OCI-LY3 (cell line): ENCODE measurements around the gene FN1.

Experiments
- H2AFZ ChIP-seq: fragments of 200-600, 300-600 bp; shearing (Covaris generic); 2 replicates; pipeline ENCODE4 v1.6.0; 2014; ENCODE audit warnings: antibody characterized with exemption, low read depth, low read length
- H3K27ac ChIP-seq: fragments of 200-600, 300-600 bp; sonication (generic); 2 replicates; pipeline ENCODE4 v1.5.1; 2014; ENCODE audit warnings: mild to moderate bottlenecking, low read length, moderate library complexity, mixed read lengths
- H3K27me3 ChIP-seq: fragments of 200-600, 300-600 bp; sonication (generic); 2 replicates; pipeline ENCODE4 v1.6.1; 2014; ENCODE audit warnings: low read depth, low read length, mixed read lengths
- H3K36me3 ChIP-seq: fragments of 200-600, 300-600 bp; sonication (generic); replicated peaks from 2 replicates; pipeline ENCODE3; 2014; ENCODE audit warnings: low read depth, low read length, mixed read lengths
- H3K4me1 ChIP-seq: fragments of 300-600, 200-600 bp; sonication (generic); 2 replicates; pipeline ENCODE4 v1.6.1; 2014; ENCODE audit warnings: low read length, mixed read lengths
- H3K4me2 ChIP-seq: fragments of 200-600, 300-600 bp; sonication (generic); 2 replicates; pipeline ENCODE4 v1.6.1; 2014; ENCODE audit warnings: low read length, mixed read lengths
- H3K4me3 ChIP-seq: fragments of 300-600, 200-600 bp; sonication (generic); 2 replicates; pipeline ENCODE4 v1.5.1; 2014; ENCODE audit warnings: antibody characterized with exemption, mild to moderate bottlenecking, low read length, moderate library complexity
- H3K79me2 ChIP-seq: fragments of 300-600, 200-600 bp; shearing (Covaris generic); 2 replicates; pipeline ENCODE4 v1.6.1; 2014; ENCODE audit warnings: mild to moderate bottlenecking, low read length, mixed read lengths
- H3K9ac ChIP-seq: fragments of 300-600, 200-600 bp; shearing (Covaris generic); 2 replicates; pipeline ENCODE4 v1.6.0; 2014; ENCODE audit warnings: mild to moderate bottlenecking, low read length, moderate library complexity
- H3K9me3 ChIP-seq: fragments of 200-600, 300-600 bp; shearing (Covaris generic); 2 replicates; pipeline ENCODE4 v1.6.1; 2014; ENCODE audit warnings: low read length, mixed read lengths; ENCODE audit not compliant: insufficient read depth
- H4K20me1 ChIP-seq: fragments of 200-600, 300-600 bp; sonication (generic); 2 replicates; pipeline ENCODE4 v1.6.1; 2016; ENCODE audit warnings: low read length, mixed read lengths; ENCODE audit not compliant: insufficient read depth
- EZH2phosphoT487 ChIP-seq: fragments of 200-600 bp; shearing (Covaris generic); IDR thresholded peaks from 2 replicates; pipeline ENCODE4 v1.6.1; 2018; ENCODE audit warnings: antibody characterized with exemption, mixed run types, low read depth
- TF ChIP-seq, protein P1 (sequence below): fragments of 200-600, 300-600 bp; sonication (generic); IDR thresholded peaks from 2 replicates; pipeline ENCODE4 v1.5.1; 2014; ENCODE audit warnings: antibody characterized with exemption, low read length, low read depth

FN1 gene

DNA sequence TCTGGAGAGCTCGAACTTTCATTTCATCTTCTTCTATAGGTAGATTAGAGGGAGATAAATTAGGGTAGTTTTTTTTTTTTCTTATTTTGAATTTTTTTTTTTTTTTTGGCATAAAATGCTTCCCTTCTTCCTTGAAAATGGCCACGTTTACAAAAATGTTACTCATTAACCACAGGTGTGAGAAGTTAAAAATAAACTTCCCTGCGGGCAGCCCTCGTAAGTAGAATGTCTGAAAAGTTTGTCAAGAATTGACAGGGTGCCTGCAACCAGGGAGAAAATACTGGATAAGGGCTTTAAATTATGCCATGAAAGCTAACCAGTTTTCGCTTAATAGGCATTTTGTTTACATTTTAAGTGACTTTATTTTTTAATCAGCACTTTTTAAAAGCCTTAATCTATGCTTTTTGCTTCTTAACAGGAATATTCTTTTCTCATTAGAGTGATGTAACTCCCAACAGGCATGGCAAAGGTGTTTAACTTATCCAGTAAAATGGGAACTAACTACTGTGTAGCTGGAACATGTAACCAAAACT is 4.2 kb upstream of the FN1 start:
- no peaks in the 10 kb centered on the region for H4K20me1 ChIP-seq
- H3K4me1 ChIP-seq: peaks cover 7% of the 10 kb centered on the region
- no peaks in the 10 kb centered on the region for H3K9me3 ChIP-seq
- H3K27me3 ChIP-seq: peaks cover 34% of the 10 kb centered on the region
- peak overlapping the region; percentile 12; the same call in 1 of the 2 replicates for H3K4me2 ChIP-seq
- H3K36me3 ChIP-seq: no peaks in the 10 kb centered on the region
- H2AFZ ChIP-seq: no peak overlapping the region
- H3K27ac ChIP-seq: no peak overlapping the region
- no peak for TF ChIP-seq EZH2phosphoT487
- TF ChIP-seq, protein P1, sequence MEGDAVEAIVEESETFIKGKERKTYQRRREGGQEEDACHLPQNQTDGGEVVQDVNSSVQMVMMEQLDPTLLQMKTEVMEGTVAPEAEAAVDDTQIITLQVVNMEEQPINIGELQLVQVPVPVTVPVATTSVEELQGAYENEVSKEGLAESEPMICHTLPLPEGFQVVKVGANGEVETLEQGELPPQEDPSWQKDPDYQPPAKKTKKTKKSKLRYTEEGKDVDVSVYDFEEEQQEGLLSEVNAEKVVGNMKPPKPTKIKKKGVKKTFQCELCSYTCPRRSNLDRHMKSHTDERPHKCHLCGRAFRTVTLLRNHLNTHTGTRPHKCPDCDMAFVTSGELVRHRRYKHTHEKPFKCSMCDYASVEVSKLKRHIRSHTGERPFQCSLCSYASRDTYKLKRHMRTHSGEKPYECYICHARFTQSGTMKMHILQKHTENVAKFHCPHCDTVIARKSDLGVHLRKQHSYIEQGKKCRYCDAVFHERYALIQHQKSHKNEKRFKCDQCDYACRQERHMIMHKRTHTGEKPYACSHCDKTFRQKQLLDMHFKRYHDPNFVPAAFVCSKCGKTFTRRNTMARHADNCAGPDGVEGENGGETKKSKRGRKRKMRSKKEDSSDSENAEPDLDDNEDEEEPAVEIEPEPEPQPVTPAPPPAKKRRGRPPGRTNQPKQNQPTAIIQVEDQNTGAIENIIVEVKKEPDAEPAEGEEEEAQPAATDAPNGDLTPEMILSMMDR: no peak
- no peak overlapping the region for H3K4me3 ChIP-seq
- no peaks in the 10 kb centered on the region for H3K79me2 ChIP-seq
- no peak overlapping the region for H3K9ac ChIP-seq

DNA sequence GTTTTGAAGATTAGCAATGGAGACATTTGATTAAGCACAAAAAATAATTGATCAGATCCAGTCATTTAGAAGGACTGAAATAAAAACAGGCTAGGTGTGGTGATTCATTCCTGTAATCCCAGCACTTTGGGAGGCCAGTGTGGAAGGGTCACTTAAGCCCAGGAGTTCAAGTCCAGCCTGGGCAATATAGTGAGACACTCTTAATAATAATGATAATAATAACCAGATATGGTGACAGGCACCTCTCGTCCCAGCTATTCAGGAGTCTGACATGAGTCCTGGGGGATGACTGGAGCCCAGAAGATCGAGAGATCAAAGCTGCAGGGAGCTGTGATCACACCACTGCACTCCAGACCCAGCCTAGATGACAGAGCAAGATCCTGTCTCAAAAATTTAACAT is 3.5 kb upstream of the FN1 start:
- Histone ChIP-seq H3K9me3 (no peaks in the 10 kb centered on the region), H3K27me3 (peaks cover 39% of the 10 kb centered on the region), H4K20me1 (no peaks in the 10 kb centered on the region), H3K79me2 (no peaks in the 10 kb centered on the region), H3K4me2 (no peak overlapping the region), H2AFZ (no peak overlapping the region), H3K4me1 (peaks cover 7% of the 10 kb centered on the region), H3K36me3 (no peaks in the 10 kb centered on the region), H3K27ac (no peak overlapping the region), H3K9ac (no peak overlapping the region), H3K4me3 (no peak overlapping the region)
- no peak for TF ChIP-seq EZH2phosphoT487

DNA sequence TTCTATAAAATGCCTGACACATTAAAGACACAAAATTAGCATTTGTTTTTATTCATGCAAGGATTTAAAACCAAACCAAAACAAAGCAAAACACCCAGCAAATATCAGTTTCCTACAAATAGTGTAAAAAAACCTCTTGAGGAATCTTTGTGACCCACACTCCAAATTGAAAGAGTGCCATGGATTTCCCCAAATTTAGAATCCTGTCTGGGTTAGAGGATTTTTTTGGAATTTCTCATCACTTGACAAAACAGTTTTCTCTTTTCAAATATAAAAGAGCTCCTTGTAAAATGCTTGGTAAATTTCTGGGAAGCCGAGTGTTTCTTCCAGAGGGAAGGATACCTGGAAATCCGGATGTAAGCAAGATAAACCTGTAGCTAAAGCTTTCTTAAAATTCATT is 1.7 kb upstream of the FN1 start:
- Histone ChIP-seq H3K27ac (no peak overlapping the region), H3K9me3 (no peaks in the 10 kb centered on the region), H3K27me3 (peaks cover 39% of the 10 kb centered on the region), H3K79me2 (no peaks in the 10 kb centered on the region), H3K4me2 (no peak overlapping the region), H3K4me1 (peaks cover 7% of the 10 kb centered on the region), H4K20me1 (no peaks in the 10 kb centered on the region), H3K9ac (no peak overlapping the region), H3K36me3 (no peaks in the 10 kb centered on the region), H2AFZ (no peak overlapping the region), H3K4me3 (no peak overlapping the region)
- TF ChIP-seq, protein P1: no peak
- no peak for TF ChIP-seq EZH2phosphoT487

DNA sequence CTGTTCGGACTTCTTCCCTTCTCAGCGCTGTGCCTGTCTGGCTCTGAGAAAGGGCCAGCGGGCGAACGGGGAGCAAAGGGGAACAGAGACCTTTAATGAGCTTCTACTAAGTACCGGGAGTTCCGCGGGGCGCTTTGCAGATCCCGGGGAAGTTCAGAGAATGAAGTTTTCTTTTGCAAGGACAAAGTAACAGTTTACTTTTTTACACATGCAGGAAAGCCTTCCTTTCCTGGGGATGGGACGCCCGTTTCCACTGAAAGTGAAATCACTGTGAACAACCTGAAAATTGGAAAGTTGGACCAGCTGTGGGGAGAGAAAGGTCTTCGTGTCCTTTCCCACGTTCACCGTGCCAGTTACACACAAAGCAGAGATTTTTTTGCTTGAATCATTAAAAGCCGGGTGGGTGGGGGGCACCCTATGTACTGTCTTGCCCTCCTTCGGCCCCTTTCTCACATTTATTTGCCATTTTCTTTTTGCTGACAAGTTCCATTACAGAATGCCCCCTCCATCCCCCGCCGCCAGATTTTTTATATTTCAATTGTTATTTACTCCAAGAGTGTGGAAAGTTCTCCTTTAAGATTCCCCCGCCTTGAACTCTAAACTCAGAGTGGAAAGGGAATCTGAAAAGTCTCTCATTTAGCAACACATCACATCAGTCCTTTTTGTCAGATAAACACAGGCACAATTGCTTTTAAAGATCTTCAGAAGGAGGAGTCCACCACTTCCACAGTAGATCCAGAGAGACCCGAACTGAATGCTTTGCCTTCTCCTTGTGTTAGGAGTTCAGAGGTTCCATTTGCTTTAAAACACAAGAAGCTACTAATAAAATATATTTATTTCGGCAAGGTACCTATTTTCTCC is 1.1 kb upstream of the FN1 start:
- H2AFZ ChIP-seq: peak overlapping the region; percentile 98
- H3K79me2 ChIP-seq: no peaks in the 10 kb centered on the region
- peaks cover 39% of the 10 kb centered on the region for H3K27me3 ChIP-seq
- peak overlapping the region; percentile 97 for H3K4me3 ChIP-seq
- H3K9me3 ChIP-seq: no peaks in the 10 kb centered on the region
- peak overlapping the region; percentile 69 for H3K9ac ChIP-seq
- TF ChIP-seq, protein P1: no peak
- TF ChIP-seq EZH2phosphoT487: no peak
- no peaks in the 10 kb centered on the region for H3K36me3 ChIP-seq
- peak overlapping the region; percentile 97 for H3K4me2 ChIP-seq
- H4K20me1 ChIP-seq: no peaks in the 10 kb centered on the region
- peaks cover 7% of the 10 kb centered on the region for H3K4me1 ChIP-seq
- no peak overlapping the region for H3K27ac ChIP-seq
